GM19463 (cell line): ENCODE data around the gene KRT5.
"Not testable (repeated sequence)": the region's sequence is repeated elsewhere in the genome, so short reads cannot be mapped to it uniquely, and the experiment has no call there.

Source experiments
- ATAC-seq: cut with Tn5 transposase; IDR thresholded peaks from one replicate; pipeline ENCODE4 v1.9.1; 2021; ENCODE audit warnings: mild to moderate bottlenecking, moderate library complexity; ENCODE audit not compliant: unreplicated experiment

The KRT5 gene

DNA sequence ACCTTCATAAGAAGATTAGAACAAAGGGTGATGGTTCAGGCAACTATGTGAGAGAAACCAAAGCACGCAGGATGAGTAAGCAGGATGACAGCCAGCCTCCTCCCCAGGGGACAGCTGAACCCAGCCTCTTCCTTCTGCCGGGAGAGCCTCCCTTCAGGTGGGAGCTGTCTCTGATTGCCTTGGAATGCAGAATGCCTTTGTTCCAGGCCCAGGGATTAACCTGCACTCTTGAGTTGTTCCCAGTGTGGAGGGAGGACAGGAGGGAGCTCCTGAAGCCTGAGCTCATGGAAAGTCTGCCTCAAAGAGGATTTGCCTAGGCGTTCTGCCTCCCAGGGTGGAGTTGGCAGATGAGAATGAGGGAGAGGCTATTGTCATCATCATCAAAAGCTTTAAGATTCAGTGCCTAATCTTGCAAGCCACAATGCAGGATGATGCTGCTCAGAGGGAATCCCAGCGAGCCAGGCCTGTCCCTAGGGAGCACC lies 23.6 kb downstream of the KRT5 start:
- ATAC-seq: no peak

DNA sequence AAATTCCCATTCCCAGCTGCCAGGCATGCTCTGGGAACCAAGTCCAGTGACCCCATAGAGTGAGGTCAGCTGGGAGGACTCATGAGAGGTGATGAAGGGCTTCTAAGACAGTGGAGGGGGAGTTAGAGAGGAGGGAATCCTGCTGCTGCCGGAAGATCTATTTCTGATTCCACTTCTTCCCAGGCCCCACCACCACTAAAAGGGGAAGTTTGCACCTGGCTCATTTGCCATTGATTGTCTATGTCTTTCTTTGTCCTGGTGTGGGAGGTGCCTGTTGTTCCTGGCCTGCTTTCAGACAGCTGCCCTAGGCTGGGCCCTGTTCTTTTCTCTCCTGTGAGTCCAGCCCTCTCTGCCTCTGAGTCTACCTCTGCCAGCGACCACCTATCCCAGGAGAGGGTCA lies 24.1 kb downstream of the KRT5 start:
- ATAC-seq: no peak

DNA sequence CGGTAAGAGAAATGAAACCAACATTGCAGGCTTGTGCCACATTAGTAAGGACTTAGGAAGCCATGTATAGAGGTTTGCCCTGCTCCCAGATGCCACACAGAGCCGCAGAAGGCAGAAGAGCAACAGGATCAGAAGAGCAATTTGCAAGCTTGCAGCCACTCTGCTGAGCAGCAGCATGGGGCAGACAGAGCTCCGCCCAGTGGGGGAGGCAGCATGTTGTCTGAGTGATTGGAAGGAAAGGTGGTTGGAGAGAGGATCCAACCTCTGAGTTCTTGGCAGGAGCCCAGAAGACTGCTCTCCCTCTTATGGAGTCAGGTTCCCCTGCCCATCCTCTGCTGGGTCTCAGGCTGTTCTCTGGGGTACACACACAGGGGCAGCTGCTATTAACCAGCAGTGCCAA lies 24.8 kb downstream of the KRT5 start:
- ATAC-seq: no peak

DNA sequence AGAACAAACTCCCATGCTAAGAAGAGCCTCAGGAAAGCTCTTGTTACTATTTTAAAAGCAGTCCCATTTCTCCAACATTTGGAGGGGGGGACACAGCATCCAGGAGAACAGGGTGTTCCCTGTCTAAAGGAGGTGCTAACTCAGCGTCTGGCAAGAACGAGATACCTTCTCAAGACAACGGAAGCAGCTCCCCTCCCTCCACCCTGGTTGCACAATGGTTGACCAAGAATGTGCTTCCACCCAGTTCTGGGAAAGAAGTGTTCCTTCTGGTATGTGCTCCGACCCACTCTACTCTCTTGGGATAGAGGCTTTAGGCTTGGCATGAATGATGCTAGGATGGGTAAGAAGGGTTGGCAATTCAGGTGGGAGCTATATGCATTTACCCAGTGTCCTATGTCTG lies 25.7 kb downstream of the KRT5 start:
- no peak for ATAC-seq

DNA sequence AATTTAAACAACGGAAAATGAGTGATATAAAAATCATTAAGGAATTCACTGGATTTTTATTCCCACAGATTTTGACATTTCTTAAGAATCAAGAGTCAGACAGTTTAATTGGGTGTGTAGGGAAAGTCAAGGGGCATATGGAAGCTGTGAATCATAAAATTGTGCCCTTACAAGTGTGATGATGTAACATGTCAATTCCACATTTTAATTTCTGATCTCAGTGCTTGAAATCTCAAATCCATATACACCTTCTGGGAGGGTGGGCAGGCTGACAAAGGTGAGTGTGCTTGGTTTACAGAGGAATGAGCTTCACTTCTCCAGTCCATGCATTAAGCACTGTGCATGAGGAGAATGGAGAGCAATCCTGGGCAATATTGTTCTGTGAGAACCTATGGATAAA lies 26.1 kb downstream of the KRT5 start:
- ATAC-seq: no peak

DNA sequence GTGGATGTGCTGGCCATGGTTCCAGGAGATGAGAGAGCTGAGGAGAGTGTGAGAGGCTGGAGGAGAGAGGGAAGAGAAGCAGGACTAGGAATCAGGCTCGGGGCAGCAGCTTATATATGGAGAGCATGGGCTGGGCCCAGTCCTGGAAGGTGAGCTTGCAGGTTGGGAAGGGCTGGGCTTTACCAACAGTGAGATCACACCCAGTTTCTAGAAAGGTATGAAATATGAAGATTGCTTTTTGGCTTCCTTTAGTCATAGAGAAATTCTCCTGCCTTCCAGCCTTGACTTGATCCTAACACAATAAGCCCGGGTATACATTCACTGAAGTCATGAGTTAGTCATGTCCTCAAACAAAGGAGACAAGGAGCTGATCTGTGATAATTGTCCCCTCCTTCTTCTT lies 27.0 kb downstream of the KRT5 start, which contains the start of gene KRT6A:
Gene KRT6A (minus strand): TSS at position 86 of the 400 bp plus-strand sequence. CDS start 69 bp downstream, at position 17.
- no peak for ATAC-seq

DNA sequence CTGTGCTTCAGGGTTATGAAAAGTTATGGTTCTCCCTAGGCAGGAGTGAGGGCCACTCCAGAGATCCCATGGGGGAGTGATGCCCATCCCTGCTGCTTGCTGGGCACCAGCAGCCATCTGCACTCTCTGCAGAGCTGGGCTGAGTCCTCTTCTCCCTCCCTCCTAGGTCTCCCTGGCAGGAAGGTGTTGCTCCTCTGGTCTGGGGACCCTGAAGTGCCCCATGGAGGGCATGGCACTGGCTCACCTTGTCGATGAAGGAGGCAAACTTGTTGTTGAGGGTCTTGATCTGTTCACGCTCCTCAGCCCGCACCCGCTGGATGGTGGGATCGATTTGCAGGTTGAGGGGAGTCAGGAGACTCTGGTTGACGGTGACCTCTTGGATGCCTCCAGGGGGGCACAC lies 27.8 kb downstream of the KRT5 start:
- ATAC-seq: not testable (repeated sequence)

DNA sequence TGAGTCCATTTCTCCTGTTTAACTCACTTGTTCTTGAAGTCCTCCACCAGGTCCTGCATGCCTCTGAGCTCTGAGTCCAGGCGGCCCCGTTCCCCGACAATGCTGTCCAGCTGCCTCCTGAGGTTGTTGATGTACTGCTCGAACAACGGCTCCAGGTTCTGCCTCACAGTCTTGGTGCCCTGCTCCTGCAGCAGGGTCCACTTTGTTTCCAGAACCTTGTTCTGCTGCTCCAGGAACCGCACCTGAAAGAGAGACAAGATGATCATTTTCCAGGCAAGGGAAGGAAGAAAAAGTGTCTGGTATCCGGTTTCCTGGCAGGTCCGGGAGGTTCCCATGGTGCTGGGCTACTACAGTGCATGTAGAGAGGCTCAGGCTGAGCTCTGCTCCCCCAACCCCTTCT lies 28.7 kb downstream of the KRT5 start:
- ATAC-seq: not testable (repeated sequence)

DNA sequence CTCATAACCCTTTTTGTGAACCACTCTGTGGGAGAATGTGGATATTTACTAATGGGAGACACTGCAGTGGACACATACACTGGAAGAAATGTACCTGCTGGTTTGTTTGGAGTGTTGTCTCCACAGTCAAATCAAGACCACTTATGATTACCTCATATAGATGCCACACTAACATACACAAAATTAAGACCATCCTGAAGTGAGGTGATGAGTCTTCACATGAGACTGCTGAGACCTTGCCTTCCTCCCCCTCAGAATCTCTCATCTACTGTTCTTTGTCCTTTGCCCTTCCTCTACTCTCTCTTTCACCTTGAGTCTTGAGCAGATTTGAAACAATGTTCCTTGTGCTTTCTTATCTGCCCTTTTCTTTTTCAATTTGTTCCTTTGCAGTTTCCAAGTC lies 31.5 kb downstream of the KRT5 start:
- ATAC-seq: no peak

DNA sequence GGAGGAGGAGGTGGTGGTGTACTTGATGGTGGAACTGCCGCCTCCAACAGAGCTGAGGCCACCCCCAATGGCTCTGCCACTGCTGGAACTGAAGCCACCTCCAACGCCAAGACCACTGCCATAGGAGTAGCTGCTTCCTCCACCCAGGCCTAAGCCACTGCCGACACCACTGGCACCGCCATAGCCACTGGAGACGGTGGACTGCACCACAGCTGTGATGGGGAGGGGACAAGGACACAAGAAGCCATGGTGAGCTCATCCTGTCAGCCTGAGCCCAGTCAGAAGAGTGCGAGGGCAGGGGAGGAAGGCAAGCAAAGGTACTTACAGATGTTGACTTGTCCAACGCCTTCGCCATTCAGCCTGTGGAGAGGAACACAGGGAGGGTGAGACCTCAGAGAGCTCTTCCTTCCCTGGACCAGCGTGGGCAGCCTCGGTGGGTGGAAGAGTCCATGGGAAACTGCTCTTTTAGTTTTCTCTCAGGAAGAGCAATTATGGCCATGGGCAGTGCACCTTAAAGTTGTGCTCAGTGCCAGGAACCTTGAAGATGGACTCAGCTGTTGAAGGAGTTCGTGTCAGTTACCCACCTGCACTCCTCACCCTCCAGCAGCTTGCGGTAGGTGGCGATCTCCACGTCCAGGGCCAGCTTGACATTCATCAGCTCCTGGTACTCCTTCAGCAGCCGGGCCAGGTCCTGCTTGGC lies 32.3 kb downstream of the KRT5 start:
- ATAC-seq: not testable (repeated sequence)

DNA sequence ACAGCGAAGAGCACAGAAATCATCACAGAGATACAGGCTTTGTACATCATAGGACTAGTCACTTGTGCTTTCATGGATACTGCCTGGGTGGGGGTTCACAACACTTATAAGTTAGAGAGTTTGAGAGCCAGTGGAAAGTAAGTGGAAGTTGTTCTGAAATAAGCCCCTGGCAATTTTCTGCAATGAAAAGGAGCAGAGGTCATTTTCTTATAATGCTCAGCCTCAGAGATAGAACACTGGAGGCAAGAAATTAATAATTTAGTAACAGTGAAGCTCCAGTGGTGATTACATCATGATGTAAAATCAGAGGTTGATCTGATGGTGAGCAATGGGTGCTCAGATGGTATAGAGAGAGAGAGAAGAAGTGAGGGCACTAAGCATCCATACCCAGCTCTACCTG lies 33.0 kb downstream of the KRT5 start:
- ATAC-seq: no peak

DNA sequence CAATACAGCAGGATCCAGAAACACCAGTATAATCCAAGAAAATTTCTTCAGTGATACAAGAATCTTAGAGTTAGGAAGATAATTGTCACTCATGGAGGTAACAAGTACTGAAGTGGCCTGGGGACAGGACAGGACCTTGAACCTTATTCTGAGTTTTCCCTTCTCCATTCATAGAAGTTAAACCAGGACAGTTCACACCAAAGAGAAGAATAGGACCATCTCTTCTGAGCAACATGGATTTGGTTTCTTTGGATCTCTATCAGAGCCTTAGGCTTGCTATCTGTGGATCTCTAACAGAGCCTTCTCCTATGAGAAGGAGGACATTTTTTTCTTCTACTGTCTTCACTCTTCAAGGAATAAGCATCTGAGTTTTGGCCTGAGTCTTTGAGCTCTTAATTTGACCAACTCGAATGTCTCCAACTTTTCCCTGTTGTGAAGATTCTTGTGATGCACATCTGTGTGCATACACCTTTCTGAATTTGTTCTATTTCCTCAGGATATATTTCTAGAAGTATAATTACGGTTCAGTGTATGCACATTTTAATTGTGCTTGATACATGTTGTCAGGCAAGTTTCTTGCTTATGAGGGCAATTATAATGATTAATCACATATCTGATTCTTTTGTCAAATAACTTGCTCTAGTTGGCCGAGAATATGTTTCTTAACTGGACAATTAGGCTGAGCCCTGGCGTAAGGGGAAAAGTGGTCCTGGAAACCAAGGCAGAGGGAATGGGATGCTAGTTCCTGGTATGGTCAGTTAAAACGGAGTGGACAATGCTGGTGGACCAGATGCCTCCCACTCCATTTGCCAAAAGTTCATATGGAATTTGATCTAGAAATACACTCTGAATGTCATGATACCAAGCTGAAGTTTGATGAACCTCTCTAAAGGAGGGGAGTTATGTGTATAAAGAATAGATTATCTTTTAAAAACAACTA lies 33.8 kb downstream of the KRT5 start:
- ATAC-seq: no peak

DNA sequence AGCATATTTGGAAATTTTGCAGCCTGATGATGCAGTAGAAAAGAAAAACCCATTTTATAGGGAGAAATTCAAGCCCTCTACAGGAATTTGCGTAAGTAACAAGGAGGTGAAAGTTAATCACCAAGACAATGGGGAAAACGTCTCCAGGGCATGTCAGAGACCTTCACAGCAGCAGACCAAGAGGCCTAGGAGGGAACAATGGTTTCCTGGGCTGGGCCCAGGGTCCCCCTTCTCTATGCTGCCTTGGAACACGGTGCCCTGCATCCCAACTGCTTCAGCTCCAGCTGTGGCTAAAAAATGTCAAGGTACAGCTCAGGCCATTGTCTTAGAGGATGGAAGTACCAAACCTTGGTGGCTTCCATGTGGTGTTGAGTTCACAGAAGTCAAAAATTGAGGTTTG lies 40.1 kb downstream of the KRT5 start:
- no peak for ATAC-seq

DNA sequence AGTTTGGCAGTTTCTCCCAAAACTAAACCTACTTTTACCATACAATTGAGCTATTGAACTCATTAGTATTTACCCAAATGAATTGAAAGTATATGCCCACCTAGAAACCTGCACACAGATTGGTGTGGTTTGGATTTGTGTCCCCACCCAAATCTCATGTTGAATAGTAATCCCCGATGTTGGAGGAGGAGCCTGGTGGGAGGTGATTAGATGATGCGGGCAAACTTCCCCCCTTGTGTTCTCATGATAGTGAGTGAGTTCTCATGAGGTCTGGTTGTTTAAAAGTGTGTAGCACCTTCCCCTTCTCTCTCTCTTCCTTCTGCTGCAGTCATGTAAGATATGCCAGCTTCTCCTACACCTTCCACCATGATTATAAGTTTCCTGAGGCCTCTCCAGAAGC lies 42.5 kb downstream of the KRT5 start:
- no peak for ATAC-seq

DNA sequence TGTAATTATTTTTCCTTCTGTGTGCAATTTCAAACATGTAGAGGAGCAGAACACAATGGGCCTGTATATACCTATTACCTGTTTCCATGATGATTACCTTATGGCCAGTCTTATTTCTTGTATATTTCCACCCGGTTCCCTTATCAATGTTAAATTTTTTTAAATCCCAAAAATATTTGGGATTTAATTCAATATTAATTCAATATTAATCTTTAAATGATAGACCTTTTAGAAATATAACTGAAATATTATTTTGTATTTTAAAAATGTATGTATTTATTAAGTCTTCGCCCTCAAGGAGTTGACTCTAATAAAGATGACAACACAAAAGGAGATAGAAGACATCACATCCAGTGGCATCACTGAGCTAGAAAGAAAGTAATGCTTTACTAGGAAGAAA lies 46.0 kb downstream of the KRT5 start:
- ATAC-seq: no peak

DNA sequence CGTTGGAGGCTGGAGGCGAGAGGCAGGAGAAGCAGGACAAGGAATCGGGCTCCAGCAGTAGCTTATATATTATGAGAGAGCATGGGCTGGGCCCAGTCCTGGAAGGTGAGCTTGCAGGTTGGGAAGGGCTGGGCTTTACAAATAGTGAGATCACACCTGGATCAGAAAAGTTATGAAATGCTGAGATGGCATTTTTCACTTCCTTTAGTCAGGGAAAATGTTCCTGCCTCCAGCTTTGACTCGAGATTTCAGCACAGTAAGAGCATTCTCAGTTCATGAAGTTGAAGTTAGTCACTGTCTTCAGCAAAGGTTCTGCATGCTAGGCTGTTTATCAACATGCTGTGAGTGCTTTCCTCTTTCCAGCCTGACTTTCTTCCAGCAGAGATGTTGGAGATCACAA lies 46.4 kb downstream of the KRT5 start, which contains the start of gene KRT6C:
Gene KRT6C (minus strand): TSS at position 38 of the 400 bp plus-strand sequence. CDS start 68 bp downstream, outside the sequence.
- no peak for ATAC-seq

DNA sequence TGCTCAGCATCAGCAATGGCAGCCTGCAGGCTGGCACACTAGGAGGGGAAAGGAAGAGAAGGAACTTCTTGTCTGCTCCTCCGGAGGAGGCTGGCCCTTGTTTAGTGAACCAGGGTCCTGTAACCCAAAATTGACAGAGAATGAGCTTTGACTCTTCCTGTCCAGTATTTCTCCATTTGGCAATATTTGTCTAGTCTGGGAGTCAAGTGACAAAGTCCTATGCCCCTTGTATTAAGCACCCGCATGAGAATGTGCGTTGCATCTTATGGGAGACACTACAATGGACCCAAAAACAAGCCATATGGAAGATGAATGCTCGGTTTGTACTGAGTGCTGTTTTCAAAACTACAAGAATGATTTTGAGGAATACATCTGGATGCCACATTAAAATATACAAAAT lies 50.3 kb downstream of the KRT5 start:
- no peak for ATAC-seq

DNA sequence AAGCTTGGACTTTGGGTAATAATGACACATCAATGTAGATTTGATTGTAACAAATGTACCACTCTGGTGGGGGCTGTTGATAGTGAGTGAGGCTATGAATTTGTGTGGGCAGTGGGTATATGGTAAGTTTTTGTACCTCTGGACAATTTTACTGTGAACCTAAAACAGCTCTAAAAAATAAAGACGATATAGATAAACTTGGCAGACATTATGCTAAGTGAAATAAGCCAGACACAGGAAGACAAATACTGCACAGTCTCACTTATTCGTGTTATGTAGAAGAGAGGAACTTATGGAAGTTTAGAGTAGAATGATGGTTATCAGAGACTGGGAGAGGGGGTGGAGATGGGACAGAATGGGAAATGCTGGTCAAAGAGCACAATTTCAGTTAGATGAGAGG lies 55.3 kb downstream of the KRT5 start:
- ATAC-seq: no peak
